HG02840 (cell line): ENCODE data around the gene STARD10.

Experiments used
- ATAC-seq: cut with Tn5 transposase; IDR thresholded peaks from one replicate; pipeline ENCODE4 v1.9.1; 2021; ENCODE audit warnings: mild to moderate bottlenecking, moderate library complexity, moderate number of reproducible peaks; ENCODE audit not compliant: unreplicated experiment, low FRiP score

The STARD10 gene

DNA sequence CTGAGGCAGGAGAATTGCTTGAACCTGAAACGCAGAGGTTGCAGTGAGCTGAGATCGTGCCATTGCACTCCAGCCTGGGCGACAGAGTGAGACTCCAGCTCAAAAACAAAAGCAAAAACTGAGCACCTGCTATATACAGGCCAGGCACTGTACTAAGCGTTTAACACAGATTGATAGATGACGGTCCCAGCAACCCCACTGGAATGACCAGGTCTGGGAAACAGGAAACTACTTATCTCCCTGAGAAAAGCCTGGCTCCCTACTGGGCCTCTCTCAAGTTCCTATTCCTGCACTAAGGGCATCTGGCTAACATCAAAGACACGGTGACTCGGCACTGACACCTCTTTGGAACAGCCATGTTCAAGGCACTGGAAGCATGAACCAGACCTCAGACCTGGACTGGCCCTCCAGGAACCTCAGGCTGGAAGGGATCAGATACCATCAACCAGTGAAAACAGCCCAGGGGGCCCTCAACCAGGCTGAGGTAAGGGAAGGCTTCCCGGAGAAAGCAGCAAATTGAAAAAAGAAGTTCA is 58.3 kb downstream of the STARD10 start:
- ATAC-seq: no peak

DNA sequence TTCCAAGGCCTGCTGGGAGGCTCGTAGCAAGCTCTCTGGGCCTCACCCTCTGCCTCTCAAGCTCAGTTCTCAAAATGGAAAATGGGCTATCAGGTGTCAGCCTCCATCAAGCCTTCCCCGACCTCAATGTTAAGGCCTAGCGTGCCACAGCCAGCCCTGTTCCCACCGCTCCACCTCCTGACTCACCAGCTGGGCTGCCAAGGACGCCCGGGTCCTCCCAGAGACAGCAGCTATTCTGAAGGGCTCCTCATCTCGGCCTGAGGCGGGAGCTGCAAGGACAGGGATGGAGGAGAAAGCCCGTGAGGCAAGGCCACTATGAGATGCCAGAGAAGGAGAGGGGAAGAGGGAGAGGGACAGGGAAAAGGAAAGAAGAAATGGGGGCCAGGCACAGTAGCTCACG is 61.5 kb downstream of the STARD10 start:
- ATAC-seq: no peak

DNA sequence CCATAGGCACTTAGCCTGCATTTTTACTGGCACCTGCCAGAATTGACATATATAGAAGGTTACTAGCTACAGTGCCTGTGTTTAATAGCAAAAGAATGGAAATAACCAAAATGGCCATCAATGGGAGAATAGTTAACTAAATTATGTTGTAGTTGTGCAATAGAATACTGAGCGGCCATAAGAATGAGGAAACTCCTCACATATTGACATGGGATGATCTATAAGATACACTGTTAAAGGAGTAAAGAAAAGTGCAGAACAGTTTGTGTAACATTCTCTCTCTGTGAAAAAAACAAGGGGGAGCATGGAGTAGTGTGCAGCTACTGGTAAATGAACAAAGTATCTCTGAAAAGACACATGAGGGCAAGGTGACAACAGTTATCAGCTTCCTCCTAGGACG is 63.1 kb downstream of the STARD10 start:
- ATAC-seq: no peak

DNA sequence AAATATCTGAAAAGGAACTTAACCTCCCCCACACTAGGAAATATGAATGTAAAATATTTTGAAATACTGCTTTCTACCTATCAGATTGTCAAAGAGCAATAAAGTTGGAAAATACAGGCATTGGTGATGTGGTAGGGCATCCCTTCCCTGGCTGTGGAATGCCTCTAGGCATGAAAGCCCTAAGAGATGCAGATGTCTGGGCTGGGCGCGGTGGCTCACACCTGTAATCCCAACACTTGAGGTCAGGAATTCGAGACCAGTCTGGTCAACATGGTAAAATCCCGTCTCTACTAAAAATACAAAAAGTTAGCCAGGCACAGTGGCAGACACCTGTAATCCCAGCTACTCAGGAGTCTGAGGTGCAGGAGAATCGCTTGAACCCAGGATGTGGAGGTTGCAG is 63.6 kb downstream of the STARD10 start:
- ATAC-seq: no peak

DNA sequence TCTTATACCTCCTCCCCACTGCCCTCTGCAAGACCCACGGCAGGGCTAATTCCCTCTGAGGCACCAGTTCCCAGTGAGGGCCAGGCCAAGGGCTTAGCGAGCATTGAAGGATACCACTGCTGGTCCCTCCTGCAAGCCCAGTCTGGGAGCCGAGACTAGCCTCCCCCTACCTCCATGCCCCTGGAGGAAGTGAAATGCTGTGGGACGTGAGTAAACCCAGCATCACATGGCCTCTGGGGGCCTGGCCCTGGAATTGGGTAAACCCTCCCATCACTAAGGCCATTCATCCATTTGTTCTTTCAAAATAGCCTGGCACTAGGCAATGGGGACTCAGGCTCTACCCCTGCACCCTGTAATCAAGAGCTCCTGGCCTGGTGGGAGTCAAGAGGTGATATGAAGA is 66.3 kb downstream of the STARD10 start:
- no peak for ATAC-seq

DNA sequence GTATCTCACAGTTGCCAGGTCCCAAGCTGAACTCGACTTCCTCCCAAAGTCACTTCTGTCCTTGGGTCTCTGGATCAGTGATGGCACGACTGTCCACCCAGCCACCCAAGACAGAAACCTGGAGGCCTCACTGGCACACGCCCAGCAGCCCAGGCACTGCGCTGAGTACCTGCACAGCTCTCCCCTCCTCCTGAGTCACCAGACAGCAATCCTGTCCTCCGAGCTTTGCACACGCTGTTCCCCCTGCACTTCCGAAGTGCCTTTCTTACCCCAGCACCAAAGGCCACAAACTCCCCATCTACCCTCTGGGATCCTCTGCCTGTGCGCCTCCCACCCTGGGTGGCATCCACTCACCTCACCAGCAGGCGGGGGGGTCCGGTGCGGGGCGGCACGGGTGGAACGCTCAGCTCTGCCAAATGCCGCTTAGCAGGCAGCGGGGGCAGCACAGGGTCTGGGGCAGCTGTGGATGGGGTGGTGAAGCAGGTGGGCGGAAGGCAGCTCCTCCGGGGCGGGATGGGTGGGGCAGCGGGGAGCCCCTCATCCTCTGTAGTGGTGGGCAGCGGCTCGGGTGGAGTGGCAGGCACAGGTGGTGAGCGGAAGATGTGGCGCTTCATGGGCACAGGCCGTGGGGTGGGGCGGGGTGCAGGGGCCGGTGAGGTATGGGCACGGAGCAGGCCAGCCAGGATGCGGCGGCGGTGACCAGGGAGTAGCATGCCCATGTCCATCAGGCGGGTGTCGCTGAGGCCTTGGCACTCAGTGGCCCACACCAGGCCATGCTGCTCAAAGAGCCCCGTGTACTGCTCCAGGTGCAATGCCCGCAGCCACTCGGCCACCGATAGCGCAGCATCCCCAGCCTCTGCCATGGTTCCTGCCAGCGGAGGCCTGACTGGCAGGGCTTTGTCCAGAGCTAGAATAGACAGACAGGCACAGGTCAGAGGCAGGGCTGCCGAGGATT is 67.3 kb downstream of the STARD10 start:
- no peak for ATAC-seq

DNA sequence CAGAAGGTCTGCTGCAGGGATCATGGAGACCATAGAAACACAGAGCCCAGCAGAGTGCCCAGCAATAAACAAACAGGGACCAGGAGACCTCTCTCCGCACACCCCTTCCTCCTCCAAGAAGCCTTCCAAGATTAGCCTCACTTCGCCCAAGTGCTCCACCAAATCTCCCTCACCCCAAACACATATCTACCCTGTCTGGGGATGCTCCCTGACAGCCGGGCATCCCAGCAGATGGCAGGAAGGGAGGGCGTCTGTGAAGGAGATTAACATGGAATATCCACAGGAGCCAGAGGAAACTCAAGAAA is 68.2 kb downstream of the STARD10 start:
- ATAC-seq: no peak

DNA sequence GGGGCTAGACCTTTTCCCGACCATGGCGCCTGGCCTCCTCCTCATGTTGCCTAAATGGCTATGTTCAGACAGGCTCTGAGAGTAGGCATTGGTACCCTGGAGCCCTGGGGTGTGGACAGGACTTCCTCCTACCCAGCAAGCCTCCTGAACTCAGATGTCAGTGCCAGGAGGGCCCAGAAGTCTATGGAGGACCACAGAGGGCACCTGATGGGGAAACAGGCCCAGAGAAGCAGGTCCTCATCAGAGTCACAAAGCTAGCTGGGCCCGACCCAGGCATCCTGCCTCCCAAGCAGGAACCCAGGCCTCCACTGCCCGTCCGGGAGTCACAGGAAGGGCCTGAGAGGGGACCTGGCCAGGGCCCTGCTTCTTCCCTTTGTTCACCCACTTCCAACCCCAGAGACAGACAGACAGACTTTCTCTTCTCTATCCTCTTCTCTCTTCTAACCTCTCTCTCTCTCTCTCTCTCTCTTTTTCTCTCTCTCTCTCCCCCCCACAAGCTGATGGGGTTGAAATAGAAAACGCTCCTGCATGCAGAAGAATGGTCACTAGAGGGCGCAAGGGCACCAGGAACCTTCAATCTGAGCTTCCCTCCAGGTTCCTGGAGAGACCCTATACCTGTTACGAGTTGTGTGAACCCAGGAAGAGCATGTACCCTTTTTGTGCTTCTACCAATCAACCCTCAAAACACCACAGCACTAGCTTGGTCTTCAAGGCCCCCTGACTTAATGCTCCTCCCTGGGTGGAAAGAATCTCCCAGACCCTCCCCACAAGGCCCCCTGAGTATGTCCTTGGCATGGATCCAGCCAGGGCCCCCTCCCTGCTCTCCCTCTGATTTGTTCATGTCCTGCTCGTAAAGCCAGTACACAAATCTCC is 68.8 kb downstream of the STARD10 start:
- ATAC-seq: no peak

DNA sequence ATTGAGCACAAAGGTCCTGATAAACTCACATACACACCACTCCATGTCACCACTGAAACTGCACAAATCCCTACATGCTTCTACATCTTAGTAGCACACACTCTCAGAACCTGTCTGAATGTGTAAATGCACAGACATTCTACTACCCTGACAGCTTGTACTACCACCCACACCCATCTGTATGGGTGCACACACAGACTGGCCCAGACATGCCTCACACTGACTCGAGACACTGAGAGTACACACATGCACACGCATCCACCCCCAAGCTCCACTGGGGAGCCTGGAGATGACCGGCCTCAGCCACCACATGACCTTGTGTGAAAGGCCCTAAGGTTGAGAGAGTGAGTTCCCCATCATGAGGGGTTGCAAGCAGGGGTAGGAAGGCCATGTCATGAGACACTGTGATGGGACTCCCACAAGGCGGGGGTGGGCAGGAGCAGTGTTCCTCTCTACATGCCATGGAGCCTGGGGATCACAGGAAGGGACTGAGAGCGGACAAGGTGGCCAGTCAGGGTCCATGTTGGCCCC is 69.8 kb downstream of the STARD10 start:
- ATAC-seq: no peak

DNA sequence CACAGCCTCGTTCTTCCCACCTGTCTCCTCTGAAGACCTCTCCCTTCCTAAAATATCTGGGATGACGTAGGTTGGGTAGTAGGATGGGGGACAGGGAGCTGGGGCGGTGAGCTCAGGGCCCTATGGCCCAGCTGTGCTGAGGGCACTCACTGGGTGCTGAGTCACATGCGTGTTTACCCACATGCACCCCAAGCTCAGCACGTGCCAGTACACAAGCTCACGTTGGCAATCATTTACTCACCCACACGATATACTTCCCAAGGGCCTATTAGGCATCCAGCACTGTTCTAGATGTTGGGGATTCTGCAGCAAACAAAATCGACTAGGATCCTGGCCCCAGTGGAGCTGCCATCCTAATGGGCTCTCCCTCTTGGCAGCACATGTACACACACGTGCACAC is 70.3 kb downstream of the STARD10 start:
- no peak for ATAC-seq

DNA sequence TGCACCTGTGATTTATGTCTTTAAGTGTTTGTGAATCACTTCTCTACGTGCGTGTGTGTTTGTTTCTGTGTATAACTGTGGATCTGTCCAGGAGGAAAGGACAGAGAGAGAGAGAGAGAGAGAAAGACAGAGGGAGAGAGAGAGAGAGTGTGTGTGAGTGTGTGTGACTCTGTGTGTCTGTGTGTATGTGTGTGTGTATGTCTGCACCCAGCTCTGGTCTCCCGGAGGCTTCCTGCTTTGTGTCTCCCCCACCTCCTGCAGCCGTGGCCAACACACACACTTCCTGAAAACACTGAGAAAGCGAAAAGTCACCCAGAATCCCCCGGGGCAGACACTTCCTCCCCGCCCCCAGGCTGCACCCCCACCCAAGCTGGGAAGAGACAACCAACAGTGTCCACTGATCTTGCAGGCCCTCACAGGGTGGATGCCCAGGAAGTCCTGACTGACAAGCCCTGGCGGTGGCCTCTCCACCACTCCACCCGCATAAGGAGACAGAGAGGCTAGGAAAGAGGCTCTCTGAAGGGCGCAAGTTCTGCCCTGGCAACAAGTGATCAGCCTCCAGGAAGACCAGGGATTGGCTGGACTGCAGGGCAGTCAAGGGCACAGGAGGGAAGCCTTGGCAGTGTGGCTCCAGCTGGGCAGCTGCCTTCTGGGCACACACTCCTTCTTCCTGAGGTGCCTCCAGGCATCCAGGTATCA is 71.6 kb downstream of the STARD10 start:
- ATAC-seq: peak; percentile 76

DNA sequence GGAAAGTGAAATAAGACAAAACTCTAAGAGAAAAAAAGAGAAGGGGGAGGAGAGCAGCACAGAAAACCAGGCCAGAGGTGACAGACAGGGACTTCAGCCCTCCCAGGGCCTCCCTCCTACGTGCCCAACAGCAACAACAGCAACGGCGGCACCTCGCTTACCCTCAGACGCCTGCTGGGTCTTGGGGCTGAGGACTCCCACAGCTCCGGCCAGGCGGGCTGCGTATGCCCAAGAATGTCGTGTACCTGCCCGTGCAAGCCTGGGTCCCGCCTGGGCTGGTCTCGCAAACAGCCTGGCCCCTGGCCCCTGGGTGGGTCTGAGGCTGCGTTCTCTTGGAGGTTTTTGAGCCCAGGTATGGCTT is 72.2 kb downstream of the STARD10 start:
- ATAC-seq: no peak

DNA sequence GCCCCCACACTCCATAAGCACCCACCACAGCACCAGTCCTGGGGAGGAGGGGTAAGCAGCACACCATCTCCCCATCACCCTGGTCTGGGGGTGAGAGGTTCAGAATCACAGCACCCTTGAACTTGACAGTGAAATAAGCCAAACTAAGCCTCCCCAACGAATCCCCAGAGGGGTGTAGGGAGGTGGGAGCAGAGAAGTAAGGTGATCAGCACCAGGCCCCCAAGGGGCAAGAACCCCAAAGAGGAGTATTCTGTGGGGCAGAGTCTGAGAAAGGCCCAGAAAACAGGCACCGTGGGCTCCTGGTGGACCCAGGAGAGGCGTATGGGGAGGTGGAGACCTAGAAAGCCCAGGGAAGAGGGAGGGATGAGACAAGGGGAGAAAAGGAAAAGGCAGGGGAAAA is 72.6 kb downstream of the STARD10 start:
- ATAC-seq: no peak

DNA sequence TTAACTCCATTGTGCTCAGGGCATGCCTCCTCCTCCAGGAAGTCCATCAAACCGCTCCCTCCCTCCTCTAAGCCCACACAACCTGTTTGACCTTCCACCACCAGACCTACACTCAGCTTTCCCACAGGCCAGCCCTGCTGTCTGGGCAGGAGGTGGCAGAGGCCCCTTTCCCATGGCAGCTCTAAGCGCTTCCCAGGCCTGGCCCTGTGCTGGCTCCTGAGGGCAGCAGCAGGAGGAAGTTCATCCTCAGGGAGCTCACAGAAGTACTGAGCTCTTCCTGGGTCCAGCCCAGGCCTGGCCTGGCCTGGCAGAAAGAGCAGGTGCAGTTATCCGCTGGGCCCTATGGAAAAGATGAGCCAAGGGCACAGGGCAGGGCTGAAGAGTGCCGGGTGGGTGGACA is 73.1 kb downstream of the STARD10 start:
- no peak for ATAC-seq

DNA sequence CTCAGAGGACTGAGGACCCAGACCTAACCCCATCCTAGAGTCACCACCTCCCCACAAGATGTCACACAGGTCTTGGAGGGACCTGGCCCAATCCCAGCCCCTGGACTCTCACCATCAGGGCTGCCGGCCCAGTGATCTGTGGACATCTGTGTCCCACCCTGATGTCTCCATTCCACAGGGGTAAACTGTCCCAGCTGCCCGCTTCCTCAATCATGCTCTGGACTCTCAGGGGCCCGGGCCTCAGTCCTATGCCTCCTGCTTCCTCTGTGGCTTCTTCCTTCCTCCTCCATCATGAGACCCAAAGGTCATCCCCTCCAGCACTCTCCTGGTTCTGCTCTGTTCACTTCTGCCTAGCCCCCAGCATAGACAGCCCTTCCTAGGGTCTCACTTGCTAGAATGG is 73.8 kb downstream of the STARD10 start:
- no peak for ATAC-seq

DNA sequence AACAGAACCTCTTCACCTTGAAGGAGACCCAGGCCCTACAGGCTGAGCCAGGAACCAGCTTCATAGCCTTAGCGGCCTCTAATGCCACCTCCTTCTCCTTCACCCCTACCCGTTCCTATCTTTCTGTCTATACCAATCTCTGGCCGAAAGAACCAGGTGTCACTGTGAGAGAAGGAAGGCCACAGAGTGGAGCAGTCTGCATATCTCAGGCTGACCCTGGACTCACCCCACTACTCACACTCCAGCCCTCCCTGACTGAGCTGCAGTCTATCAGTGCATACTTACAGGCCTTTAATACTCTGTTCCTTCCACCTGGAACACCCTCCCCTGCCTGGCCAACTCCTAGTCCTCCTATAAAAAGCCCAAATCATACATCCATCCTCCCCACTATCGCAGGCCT is 74.3 kb downstream of the STARD10 start:
- ATAC-seq: no peak

DNA sequence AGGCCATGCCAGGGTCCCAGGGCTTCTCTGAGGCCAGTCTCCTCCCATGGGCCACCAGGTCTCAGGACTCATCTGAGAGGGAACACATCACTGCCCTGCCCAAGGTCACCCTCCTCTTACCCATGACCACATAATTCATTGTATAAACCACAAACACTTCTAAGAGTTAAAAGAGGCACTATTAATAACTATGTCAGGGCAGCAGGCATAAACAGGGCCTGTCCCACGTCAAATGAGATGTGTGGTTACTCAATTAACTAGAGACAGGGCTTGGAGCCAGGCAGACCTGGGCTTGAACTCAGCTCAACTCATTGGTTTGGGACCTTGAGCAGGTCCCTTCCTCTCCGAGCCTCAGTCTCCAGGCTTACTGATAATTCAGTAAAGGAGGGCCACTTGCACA is 74.7 kb downstream of the STARD10 start:
- ATAC-seq: no peak

DNA sequence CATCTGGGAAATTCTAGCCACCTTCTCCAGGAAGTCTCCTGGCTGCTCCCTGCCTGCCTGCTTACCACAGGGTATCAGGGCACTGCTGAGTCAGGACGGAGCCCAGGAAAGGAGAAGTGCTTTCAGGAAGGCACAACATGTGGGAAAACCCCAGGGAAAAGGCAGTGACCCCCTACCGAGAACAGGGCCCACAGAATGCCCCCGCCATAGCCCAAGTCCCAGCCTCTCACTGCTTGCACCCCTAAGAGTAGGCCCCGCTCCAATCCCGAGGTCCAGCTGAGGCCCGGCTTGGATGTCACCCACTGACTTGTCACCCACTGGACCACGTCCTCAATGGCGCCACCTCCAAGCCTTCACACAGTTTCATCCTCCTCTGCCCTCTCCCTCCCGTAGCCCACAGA is 75.7 kb downstream of the STARD10 start:
- no peak for ATAC-seq

DNA sequence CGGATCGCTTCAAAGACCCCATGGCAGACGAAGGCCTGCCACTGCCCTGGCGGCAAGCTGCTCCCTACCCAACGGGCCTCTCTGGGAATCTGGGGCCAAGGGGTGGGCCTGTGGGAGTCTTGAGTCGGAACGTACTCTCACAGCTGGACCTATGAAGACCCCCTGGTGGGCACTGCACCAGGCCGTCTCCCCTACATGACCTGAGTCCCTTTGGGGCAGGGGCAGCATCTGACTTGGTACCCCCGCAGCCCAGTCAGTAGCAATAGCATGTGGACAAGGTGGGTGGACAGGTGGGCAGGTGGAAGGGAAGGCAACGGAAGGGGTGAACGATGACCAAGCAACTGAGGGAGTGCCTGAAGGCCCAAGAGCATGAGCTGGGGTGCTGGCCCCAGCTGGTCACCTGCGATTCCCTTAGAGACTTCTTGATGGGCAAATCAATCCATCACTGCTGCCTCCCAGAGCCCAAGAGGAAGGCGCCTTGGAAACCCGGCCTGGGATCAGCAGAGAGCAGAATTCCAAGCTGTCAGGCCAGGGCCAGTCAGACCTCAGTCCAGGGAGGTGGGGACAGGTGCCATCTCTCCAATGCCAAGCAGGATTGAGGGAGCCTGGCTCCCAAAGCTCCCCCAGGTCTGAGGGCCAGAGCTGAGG is 76.9 kb downstream of the STARD10 start:
- ATAC-seq: no peak

DNA sequence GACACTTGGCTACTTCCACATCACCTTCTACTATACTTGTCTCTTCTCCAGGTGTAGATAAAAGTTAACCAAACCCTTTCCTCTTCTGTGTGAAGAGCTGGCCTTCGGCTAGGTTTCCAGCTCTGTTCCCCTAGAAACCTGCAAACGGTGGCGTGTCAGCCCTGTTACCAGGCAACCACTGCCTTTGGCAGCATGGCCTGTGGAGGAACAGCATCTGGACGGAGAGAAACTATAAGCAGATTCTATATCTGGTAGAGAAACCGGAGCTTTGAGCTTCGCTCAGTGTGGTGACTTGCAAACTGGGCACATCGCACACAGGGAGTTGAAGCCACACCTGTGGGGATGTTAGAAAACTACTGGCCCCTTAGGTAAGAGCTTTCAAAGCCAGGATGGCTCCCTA is 77.6 kb downstream of the STARD10 start:
- ATAC-seq: no peak
